Cerebellar nuclear complex (tissue), 1 donor: ENCODE data around the gene DBH.

ENCODE experiments used
- DNase-seq, 2 experiments: peaks; one replicate each; lab custom pipeline; 2025; lab: John Stamatoyannopoulos, UW

DBH gene

GRCh38 chr9:133635533-133636531 lies at the start of gene DBH:
Gene DBH (plus strand): TSS chr9:133636363. CDS start chr9:133636372, 9 bp downstream.
- no peak for DNase-seq

- DNase-seq: no peak
Measured at GRCh38 chr9:133587051-133587450, 49.1 kb upstream of the DBH start.

- DNase-seq: no peak
Measured at GRCh38 chr9:133587466-133587865, 48.7 kb upstream of the DBH start.

- no peak for DNase-seq
Measured at GRCh38 chr9:133589454-133590227, 46.5 kb upstream of the DBH start.

- DNase-seq: no peak
Measured at GRCh38 chr9:133590231-133590855, 45.8 kb upstream of the DBH start.

- no peak for DNase-seq
Measured at GRCh38 chr9:133591116-133591910, 44.9 kb upstream of the DBH start.

GRCh38 chr9:133591985-133592384 lies 44.2 kb upstream of the DBH start:
- no peak for DNase-seq

- no peak for DNase-seq
Measured at GRCh38 chr9:133592731-133593409, 43.3 kb upstream of the DBH start.

GRCh38 chr9:133593587-133594253 lies 42.4 kb upstream of the DBH start:
- no peak for DNase-seq

GRCh38 chr9:133594310-133594709 lies 41.9 kb upstream of the DBH start:
- no peak for DNase-seq

GRCh38 chr9:133595910-133596309 lies 40.3 kb upstream of the DBH start:
- DNase-seq: no peak

GRCh38 chr9:133597316-133597957 lies 38.7 kb upstream of the DBH start:
- DNase-seq: no peak

GRCh38 chr9:133598978-133599377 lies 37.2 kb upstream of the DBH start:
- no peak for DNase-seq

- DNase-seq: no peak
Measured at GRCh38 chr9:133599470-133600173, 36.5 kb upstream of the DBH start.

GRCh38 chr9:133600739-133601138 lies 35.4 kb upstream of the DBH start:
- DNase-seq: no peak

GRCh38 chr9:133601746-133602145 lies 34.4 kb upstream of the DBH start:
- DNase-seq: no peak

- DNase-seq: no peak
Measured at GRCh38 chr9:133602277-133602676, 33.9 kb upstream of the DBH start.

GRCh38 chr9:133603135-133603927 lies 32.8 kb upstream of the DBH start:
- DNase-seq: no peak
